Bladder microvascular endothelial cell (primary cell): ENCODE results near the gene EFS. TPM values are rescaled to one million over a fixed set of nuclear protein-coding genes. Genes with fewer than 3 reads are reported as not detected.

Experiments used
- total RNA-seq: library from RNA; depleted of rRNA; stranded (reverse); fragments of >200 nt; gene quantifications from 2 replicates; pipeline ENCODE4 v1.2.3, GENCODE V29; 2014

Gene EFS, protein sequence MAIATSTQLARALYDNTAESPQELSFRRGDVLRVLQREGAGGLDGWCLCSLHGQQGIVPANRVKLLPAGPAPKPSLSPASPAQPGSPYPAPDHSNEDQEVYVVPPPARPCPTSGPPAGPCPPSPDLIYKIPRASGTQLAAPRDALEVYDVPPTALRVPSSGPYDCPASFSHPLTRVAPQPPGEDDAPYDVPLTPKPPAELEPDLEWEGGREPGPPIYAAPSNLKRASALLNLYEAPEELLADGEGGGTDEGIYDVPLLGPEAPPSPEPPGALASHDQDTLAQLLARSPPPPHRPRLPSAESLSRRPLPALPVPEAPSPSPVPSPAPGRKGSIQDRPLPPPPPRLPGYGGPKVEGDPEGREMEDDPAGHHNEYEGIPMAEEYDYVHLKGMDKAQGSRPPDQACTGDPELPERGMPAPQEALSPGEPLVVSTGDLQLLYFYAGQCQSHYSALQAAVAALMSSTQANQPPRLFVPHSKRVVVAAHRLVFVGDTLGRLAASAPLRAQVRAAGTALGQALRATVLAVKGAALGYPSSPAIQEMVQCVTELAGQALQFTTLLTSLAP
- total RNA-seq, result 0.13 TPM in 1 of 2 replicates, not detected in the other

DNA sequence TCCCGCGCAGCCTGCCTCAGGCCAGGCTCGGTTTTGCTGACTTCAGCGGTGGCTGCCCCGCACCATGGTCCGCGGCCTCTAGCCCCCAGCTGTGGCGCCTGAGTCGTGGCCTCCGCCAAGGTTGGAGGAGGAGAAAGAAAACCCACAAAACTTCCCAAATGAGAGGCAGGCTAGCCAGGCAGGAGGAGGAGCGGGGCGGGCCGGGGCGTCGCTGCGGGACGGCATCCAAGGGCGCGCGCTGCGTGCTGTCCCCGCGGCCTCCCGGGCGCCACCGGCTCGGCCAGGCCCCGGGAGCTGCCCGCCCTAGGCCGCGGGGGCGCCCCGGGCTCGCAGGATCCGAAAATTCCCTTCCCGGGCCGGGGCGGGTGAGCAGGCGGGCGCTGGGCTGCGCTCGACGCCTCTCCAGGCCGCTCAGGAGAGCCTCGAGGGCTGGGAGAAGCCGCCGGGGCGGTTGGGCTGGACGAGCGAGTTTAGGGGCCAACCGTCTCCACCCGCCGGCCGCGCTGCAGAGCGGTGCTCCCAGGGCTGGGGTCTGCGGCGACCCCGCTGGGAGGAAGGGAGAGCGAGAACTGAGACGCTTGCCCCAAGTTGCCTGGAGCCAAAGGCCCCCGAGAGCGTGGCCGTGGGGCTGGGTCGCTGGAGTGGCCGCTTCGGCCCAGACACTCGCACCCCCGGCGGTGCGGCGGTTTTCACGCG is at the start of gene EFS:
Gene EFS, minus strand, starts transcription at position 137 of the 696 bp plus-strand sequence. CDS start 147 bp downstream, outside the sequence.

DNA sequence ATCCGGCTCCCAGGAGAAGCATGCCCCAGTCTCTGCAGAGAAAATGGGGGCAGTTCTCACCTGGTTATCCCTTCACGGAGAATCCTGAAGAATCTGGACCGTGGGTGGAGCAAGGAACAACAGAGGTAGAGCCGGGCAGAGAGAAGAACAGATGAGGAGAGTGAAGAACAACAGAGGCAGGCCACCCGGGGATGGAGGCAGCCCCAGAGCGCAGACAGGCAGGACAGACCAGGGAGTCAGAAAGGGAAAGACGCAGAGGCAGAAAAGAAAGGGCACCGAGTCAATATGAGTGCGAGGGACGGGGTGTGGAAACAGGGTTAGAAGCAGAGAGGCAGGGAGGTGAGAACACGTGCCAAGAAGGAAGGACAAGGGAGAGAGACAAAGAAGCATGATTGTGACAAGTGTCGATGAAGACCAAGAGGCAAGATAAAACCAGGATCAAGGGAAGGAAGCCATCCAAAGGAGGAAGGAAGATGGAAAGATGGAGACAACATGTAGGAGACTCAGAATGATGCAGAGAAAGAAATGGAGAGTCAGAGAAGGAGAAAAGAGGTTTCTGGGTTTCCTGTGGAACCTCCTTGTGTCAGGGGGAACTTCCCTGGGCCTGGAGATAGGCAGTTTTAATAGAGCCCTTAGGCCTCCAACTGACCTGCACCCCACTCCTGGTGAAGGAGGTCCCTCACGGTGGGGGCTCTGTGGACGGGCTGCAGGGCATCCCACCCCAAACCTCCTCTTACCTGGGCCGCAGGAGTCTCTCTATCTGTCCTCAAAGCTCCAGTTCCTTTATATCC is 42.7 kb upstream of the EFS start, which contains the start of gene MYH6:
Gene MYH6, minus strand, starts transcription at position 758 of the 791 bp plus-strand sequence. CDS start 1,050 bp downstream, outside the sequence.

DNA sequence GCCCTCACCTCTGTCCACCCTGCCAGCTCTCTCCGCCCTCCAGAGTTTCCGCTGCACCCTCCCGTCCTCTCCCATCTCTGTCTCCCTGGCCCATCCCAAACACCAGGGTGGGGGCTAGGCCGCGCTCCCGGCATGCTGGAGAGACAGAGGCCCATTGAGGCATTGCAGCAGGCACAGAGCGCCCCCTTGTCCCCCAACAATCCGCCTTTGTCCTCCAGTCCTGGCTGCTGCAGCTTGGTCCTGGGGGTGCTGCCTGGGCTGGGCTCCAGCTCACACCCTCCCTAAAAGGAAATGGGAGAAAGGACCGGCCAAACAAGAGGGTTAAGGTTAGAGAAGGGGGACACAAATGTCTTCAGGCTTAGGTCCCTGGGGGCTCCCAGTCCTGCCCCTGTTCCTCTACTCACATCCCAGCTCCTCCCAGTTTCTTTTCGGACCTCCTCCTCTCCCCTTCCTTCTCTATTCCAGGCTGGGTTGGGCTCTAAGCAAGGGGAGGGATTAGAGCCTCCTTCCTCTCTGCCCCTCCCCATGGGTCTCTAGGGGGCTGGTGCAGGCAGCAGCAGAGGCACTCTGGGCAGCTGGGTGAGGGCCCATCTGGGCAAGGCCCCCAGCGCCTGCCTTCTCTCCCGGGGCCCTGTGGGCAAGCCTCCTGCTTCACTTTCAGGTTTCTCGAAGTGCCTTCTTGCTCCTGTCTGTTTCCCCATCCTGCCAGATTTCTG is 11.7 kb upstream of the EFS start, which contains the start of gene CMTM5:
Gene CMTM5, plus strand, starts transcription at position 565 of the 716 bp plus-strand sequence. CDS start 206 bp downstream, outside the sequence.

DNA sequence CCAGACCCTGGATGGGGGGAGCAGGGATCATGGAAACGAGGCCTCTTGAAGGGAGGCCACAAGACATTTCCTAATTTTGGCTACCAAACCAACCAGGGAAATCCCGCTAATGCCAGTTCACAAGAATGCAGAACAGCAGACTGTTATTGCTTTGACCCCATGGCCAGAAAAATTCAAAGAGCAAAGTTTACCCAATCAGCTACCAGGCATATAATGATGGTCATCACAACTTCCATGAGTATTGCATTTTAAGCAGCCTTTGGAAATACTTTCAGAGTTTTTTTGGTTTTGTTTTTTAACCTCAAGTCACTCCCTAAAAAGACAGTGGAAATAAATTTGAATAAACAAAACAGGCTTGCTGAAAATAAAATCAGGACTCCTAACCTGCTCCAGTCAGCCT is 7.5 kb upstream of the EFS start, which contains the start of gene IL25:
Gene IL25, plus strand, starts transcription at position 301 of the 400 bp plus-strand sequence.

DNA sequence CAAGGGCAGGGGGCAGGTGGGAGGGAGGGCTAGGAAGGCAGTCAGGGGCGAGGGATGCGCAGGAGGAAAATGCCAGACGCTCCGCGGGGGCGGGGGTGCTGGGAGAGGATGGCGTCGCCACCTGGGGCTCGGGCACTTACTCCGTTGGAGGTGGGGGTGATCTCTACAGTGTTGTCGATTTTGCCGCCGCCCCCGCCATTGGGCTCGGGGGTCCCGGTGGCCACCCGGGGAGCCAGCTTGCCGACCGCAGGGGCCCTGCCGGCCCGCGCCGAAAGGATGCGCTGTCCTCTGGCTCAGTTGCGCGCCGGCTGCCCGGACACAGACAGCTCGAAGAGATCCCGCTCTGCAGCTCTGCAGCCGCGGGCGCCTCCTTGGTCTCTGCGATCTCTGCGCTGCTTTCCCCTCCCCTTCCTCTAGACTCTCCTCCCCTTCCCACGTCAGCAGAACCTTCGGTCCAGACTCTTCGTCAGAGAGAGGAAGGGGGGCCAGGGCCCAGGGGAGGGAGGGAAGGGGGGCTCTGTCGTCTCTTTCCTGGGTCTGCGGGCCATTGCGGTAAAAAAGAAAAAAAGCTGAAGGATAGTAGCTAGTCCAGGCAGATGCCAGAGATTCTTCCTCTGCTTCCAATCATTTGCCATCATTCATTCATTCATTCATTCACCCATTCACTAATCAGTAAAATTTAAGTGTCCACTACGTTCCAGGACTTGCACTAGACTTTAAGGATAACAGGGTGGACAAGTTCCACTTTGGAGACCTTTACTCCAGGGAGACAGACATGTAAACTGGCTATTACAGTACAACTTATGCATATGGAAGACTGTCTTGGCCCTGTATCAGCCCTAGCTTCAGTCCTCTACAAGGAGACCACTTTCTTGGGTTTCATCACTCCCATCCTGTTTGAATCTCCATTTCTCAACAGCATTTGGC is 12.2 kb downstream of the EFS start, which contains the start of gene SLC22A17:
Gene SLC22A17, minus strand, starts transcription at position 382 of the 927 bp plus-strand sequence.

DNA sequence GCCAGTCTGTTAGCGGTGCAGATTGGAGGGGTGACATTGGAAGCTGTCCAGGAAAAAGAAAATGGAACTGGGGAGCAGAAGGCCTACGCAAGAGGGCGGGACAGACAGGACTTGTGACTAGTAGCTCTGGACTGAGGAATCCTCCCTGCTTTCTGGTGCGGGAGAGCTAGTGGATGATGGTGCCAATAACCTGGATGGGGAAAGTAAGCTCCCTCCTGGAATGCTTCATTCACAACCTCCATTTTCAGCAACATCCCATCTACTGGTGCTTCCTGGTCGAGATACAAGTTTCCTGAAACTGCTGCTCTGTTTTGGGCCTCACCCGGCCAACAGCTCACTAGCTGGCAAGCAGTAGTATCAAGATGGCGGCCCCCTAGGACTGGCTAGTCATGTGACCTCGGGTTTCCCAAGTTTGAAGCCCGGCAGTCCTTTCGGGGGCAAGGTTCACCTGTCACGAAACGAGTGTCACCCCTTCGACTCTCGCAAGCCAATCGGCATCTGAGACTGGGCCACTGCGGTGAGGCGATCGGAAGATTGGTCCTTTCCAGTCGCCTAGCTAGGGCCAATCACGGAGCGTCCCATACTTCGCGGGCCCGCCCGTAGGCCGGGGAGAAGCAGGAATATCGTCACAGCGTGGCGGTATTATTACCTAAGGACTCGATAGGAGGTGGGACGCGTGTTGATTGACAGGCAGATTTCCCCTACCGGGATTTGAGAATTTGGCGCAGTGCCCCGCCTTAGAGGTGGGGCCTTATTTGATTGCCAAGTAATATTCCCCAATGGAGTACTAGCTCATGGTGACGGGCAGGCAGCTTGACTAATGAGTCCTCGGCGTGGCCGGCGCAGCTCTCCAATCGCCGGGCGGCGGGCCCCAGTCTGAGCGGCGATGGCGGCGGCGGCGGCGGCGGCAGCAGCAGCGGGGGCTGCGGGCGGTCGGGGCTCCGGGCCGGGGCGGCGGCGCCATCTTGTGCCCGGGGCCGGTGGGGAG is 44.1 kb downstream of the EFS start, which contains the start of gene PABPN1:
Gene PABPN1, plus strand, starts transcription at position 874 of the 988 bp plus-strand sequence. Its CDS starts 13 bp downstream, at position 887.

DNA sequence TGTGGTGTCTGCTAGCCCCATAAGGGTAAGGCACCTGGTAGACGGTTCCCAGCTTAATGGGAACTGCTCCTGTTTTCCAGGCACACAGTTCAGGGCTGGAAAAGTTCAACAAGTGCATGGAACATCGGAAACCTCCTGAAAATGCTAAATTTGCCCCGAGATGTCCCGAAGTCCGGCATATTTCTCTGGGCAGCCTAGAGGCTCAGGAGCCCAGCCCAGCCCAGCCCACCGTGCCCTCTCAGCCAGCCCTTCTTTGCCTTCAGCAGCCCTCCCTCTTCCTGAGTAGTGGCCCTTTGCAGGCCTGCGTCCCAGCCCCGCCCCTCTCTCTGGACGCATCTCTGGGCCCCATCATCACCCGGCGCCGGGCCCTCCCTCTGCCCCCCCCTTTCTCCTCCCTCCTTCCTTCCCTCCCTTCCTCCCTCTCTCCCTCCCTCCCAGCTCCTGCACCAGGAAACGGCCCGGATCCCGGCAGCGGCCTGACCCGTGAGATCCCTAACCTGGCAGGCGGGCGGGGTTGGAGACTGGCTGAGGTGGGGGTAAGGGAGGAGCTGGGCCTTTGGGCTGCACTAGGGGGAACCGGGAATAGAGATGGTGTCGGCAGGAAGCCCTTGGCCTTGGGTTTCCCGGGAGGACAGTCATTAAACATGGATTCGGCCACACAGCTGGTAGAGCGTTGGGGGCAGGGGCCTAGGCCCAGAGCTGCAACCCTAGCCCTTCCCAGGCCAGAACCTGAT is 58.4 kb downstream of the EFS start, which contains the start of gene BCL2L2:
Gene BCL2L2, plus strand, starts transcription at position 422 of the 734 bp plus-strand sequence. CDS start 935 bp downstream, outside the sequence.

Other genes with a start within 250 kb of the EFS start
- gene CEBPE, start 245.9 kb downstream of the EFS start, total RNA-seq, result not detected in 2 replicates
- not detected in 2 replicates for gene SLC7A8, start 181.5 kb downstream of the EFS start, total RNA-seq
- gene RNF212B, start 127.2 kb downstream of the EFS start, total RNA-seq, result not detected in 2 replicates
- 4.0 and 7.1 TPM in 2 replicates for gene HOMEZ, start 79.0 kb downstream of the EFS start, total RNA-seq
- gene PPP1R3E, start 62.3 kb downstream of the EFS start, total RNA-seq, result 0.81 and 2.1 TPM in 2 replicates
- 7.4 and 13.0 TPM in 2 replicates for gene BCL2L2, start 58.3 kb downstream of the EFS start, total RNA-seq
- 52.9 and 97.5 TPM in 2 replicates for gene PABPN1, start 43.7 kb downstream of the EFS start, total RNA-seq
- gene SLC22A17, start 12.3 kb downstream of the EFS start, total RNA-seq, result 0.97 and 3.7 TPM in 2 replicates
- not detected in 2 replicates for gene IL25, start 7.6 kb upstream of the EFS start, total RNA-seq
- gene CMTM5, start 11.9 kb upstream of the EFS start, total RNA-seq, result not detected in 2 replicates
- not detected in 2 replicates for gene MYH6, start 43.1 kb upstream of the EFS start, total RNA-seq
- not detected in 2 replicates for gene MYH7, start 70.5 kb upstream of the EFS start, total RNA-seq
- 39.0 and 49.9 TPM in 2 replicates for gene NGDN, start 104.5 kb upstream of the EFS start, total RNA-seq
- gene ZFHX2, start 186.6 kb upstream of the EFS start, total RNA-seq, result under 0.01 and 1.0 TPM in 2 replicates
- 3.7 and 8.9 TPM in 2 replicates for gene THTPA, start 191.1 kb upstream of the EFS start, total RNA-seq
- gene AP1G2, start 202.6 kb upstream of the EFS start, total RNA-seq, result 13.6 and 32.0 TPM in 2 replicates
- under 0.01 TPM in 1 of 2 replicates, not detected in the other for gene JPH4, start 213.6 kb upstream of the EFS start, total RNA-seq